HG03558 (cell line): ENCODE measurements around the gene ARHGEF26.

Experiments used
- ATAC-seq: cut with Tn5 transposase; IDR thresholded peaks from one replicate; pipeline ENCODE4 v1.9.1; 2021; ENCODE audit warnings: moderate number of reproducible peaks; ENCODE audit not compliant: unreplicated experiment; ENCODE audit errors: extremely low read depth

Gene ARHGEF26

DNA sequence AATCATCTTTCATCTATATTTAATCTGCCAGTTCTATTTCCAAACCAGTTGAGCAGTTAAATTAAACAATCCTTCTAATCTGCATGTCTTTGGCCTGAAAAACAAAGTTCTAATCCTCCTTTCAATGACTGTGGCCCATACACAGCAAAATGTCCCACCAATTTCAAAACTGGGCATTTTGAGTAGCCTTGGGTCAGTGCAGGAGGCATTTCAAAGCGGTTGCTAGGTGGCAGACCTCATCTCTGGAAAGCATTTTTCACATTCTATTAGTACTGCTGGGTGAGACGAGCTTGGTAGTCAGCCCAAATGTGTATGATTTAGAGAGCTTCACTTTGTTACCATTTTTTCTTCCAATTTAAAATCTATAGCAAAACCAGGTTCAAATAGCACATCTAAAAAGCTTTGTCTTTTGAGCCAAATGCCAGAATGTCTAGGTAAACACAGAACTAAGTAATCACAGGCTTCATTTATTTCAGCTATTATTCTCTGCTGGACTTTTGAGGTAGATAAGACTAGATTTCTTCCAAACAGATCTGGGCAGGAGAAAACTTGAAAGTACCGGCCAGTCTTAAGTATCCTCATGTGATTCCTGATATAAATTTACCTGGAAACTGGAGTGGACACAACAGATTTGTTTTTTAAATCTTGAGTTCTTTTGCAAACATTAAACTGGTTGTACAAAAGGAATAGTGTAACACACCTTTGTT, 8.9 kb upstream of the ARHGEF26 start:
- no peak for ATAC-seq

DNA sequence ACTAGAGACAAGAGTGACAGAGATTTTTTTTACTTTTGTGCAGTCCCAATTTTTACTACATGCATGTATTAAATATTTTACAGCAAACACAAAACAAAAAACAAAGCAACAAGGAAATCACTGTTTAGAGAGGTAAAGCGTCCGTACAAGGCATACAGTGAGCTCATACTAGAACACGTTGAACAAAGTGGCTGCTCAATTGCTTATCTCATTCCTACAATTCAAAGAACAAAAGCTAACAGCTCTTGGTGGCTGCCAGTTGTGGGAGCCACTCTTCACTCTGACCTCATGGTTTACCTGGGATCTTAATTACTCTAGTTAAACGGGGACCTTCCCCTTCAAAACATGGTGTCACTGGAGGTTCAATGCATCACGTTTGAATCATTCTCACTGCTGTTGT, 7.6 kb upstream of the ARHGEF26 start:
- ATAC-seq: no peak

DNA sequence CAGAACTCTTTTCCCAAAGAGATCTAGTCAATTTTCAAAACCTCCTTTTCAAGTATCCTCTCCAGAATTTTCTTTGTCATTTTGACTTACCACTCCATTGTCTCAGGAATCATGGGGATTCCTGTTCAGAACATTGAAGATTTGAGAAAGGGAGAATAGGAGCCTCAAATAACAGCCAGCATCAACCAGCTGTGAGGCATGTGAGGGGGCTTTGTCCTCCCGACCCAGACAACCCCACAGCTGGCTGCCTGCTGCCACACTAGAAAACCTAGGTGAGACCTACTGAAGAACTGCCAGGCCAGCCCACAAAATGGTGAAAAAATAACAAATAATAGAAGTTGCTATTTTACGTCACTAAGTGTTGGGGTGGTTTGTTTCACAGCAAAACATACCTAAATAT, 5.9 kb upstream of the ARHGEF26 start:
- no peak for ATAC-seq

DNA sequence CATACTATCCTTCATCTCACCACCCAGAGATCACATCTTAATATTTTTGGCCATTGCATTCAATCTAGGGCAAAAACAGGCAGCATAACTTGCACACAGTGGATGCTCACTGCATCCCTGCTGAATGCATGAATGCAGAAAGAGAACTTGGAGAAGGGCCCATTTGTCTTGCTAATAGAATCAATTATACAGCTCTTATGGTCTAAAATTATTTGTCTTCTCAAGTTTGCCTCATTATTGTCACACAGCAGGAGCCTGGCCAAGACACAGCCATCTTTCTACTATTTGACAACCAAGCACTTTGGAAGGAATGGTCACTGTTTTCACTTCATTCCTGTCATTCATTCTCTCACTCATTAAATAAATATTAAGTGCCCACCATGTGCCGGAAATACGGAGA, 1.2 kb upstream of the ARHGEF26 start:
- ATAC-seq: no peak

DNA sequence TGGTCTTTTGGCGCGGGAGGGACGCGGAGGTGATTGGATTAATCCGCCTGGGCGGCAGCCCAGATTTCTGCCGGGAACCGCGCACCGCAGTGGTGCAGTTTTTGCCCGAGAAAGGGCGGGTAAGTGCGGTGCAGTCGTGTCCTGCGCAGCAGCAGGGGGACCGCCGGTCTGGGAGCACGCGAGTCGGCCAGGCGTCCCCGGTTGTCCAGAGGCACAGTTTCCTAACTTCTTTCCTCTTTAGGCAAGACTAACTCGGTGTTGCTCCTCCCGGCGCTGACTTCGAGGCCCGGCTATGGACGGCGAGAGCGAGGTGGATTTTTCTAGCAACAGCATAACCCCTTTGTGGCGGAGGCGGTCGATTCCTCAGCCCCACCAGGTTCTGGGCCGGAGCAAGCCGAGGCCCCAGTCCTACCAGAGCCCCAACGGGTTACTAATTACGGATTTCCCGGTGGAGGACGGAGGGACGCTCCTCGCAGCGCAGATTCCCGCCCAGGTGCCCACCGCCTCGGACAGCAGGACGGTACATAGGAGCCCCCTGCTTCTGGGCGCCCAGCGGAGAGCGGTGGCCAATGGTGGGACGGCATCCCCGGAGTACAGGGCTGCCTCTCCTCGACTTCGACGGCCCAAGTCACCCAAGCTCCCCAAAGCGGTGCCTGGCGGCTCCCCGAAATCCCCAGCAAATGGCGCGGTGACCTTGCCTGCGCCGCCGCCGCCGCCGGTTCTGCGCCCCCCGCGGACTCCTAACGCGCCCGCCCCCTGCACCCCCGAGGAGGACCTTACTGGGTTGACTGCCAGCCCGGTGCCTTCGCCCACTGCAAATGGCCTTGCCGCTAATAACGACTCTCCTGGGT, 736 bp downstream of the ARHGEF26 start:
- no peak for ATAC-seq

DNA sequence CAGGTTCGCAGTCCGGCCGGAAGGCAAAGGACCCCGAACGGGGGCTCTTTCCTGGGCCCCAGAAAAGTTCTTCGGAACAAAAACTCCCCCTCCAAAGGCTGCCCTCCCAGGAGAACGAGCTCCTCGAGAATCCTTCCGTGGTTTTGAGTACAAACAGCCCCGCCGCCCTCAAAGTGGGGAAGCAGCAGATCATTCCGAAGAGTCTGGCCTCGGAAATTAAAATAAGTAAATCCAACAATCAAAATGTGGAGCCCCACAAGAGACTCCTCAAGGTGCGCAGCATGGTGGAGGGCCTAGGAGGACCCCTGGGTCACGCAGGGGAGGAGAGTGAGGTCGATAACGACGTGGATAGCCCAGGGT, 1.3 kb downstream of the ARHGEF26 start:
- ATAC-seq: no peak

DNA sequence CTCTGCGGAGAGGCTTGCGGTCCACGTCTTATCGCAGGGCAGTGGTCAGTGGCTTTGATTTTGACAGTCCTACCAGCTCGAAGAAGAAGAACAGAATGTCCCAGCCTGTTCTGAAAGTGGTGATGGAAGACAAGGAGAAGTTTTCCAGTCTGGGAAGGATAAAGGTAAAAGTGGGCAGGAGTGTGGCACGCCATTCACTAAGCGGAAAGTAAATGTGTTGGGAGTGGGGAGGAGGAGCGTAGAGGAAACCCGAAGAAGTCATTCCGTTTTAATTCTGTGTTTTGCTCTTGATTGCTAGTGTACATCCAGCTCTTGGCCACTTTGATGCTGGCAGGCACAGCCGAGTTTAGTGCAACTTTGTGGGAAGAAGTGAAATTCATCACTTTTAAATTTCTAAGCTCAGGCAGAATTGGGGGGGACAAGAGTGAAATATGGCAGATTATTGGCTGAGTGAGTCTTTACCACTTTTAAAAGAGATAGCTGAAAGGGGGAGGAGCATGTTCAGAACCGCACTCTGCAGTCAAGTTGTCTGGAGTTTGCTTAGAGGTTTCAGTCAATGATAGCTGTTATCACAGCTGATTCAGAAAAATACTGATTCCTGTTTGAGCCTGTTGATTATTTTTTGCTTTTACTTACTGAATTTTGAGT, 1.8 kb downstream of the ARHGEF26 start:
- no peak for ATAC-seq

DNA sequence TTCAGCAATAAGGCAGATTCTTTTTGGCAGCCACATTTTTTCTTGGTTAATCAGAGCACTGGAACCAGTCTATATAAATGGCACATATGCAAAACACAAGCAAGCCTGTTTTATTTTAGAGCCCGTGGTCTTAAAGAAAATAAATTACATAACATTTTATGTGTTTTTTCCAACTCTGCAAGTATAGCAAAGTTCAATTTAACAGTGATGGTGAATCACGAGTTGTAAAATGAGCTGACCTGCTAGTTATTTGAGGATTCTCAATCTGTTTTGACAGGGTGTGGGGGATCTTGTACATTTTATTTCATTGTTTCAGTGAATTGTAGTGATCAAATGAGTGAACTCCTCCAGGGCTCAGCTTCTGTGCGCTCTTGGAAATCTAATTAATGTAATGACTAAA, 2.7 kb downstream of the ARHGEF26 start:
- no peak for ATAC-seq

DNA sequence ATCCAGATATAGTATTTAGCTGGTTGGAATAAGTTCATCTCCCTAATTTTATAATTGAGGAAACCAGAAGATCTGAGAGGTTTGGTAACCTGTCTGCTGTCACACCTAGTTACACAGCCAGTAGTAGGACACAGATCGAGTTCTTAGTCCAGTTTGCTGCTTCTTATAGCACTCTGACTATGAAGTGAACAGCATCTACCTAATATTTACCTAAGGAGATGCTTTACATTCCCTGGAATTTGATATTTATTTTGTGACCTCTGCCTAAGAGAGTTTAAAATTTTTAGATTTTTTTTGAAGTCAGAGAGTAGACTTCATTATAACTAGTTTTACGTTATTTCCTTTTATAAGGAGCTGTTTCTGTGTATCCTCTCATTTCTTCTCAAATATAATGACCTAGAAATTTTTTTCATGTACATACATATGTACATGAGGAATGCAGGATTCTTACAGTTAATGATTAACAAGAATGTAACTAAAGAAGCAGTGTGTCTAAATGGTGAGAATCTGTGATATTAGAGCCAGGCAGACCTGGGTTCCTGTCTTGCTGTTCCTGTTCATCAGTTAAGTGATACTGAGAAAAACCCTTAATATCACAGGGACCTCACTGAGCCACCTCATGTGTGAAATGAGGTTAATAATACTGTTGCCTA, 4.3 kb downstream of the ARHGEF26 start:
- no peak for ATAC-seq

DNA sequence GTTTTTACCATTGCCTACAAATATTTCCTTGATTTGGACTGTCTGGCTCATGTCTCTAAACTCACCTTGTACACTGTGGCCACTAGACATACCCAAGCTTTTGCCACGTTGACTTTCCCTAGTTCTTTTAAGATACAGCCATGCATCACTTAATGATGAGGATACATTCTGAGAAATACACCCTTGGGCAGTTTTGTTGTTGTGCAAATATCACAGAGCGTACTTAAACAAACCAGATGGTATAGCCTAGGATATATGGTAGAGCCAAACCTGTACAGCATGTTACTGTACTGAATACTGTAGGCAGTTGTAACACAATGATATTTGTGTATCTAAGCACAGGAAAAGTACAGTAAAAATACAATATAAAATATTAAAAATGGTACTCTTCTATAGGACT, 5.5 kb downstream of the ARHGEF26 start:
- ATAC-seq: no peak

DNA sequence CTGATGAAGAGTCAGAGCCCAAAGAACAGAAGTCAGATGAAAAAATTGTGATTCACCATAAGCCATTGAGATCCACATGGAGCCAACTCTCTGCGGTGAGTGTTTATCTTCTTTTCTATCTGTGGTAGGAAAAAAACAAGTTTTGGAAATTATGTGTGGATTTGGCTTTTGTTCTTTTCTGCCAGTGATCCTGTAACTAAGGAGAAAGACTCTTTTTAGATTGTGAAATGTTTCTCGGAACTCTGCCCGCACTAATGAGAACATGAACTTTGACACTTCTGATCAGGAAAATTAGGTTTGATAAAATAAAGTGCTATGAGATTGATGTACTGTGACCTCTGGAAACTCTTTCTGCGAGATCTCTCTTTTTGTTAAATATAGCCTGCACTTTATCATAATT, 8.4 kb downstream of the ARHGEF26 start:
- no peak for ATAC-seq

DNA sequence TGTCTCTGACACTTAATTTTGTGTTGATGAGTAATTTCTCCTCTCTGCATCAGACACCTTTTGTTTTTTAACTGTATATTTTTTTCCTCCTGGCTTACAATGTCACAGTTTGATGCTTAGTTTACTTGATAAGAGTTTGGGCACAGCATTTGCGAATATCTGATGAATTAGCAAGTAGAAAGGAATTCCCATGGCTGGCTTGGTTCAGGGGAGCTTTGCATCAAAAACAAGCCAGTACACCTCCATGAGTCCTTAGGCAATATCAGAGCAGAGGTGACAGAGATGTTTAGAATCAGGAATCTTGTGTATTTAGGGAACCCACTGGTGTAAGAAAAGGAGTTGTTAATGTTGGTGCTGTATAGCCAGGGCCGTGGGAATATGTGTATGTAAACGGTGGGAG, 9.3 kb downstream of the ARHGEF26 start:
- ATAC-seq: no peak

DNA sequence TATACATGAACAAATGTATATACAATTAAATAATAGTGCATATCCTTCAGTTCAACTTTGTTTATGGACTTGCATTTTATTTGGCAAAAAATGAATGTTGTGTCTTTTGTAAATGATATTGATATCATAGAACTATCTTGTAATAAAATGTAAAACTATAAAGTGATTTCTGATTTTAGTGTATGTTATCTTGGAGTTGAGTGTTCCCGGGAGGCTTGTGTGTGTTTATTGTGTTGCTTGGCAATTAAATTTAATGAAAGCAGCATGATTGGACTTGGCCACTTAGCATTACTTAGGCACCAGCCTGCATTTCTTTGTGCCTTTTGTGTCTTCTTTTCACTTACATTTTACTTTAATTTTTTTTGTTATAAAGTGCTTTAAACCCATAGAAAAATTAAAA, 10.6 kb downstream of the ARHGEF26 start:
- ATAC-seq: no peak

DNA sequence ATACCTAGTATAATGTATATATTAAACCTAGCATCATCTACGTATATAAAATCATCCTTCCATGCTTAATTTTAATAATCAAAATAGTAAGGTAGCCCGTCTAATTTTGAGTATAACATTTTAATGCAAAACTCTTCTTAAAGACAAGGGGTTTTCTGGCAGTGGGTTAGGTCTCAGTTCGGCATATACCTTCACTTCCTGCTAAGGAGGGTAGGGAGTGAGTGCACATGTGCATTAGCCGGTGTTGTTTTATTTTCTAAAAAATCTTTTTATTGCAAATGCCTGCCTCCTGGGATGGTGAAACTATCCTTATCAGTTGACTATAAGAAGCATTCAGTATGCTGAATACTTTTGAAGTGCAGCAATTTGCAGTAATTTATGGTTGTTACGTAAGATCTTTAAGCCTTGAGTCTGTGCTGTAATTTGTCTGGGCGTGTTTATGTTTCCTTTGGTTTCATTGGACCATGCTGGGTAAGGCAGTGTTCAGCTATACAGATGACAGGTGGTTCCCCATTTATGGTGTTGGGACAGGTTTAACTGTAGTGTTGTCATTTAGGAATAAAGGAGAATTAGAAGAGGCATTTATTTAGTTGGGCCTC, 11.7 kb downstream of the ARHGEF26 start:
- ATAC-seq: no peak

DNA sequence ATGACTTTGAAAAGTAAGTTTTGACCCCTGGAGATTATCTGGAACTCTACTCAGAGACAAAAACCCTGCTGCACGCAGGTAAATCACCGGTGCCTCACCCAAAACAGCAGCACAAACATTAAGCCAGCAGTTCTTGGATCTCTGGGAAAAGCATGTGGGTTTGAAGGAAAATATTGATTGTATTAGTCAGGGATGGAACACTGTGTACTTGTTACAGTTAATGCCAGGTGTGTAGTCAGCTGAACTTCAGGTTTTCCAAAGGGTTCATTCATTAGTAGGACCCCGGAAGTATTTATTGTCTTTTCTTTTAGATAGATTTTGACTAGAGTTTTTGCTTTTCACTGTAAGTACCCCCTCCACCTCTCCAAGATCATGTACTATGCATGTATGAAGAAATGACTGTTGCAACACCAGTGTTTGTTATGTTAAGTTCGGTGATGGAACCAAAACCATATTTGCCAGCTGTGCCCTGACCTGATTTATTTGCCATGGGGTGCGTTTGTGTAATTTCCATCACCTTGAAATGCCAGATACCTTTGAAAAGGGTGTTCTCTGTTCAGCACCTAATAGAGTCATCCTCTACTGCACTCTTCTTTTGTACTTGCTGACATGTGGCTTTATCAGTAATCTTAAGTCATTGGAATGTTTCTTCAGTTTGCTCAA, 14.5 kb downstream of the ARHGEF26 start:
- no peak for ATAC-seq

DNA sequence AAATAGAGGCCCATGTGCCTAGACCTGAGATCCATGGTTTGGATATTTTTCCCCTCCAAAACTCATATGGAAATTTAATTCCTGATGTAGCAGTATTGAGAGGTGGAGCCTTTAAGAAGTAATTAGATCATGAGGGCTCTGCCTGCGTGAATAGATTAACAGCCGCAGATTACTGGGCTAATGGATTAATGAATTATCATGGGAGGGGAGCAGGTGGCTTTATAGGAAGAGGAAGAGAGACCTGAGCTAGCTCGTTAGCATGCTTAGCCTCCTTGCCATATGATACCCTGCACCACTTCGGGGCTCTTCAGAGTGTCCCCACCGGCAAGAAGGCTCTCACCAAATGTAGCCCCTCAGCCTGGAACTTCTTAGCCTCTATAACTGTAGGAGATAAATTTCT, 15.8 kb downstream of the ARHGEF26 start:
- ATAC-seq: no peak

DNA sequence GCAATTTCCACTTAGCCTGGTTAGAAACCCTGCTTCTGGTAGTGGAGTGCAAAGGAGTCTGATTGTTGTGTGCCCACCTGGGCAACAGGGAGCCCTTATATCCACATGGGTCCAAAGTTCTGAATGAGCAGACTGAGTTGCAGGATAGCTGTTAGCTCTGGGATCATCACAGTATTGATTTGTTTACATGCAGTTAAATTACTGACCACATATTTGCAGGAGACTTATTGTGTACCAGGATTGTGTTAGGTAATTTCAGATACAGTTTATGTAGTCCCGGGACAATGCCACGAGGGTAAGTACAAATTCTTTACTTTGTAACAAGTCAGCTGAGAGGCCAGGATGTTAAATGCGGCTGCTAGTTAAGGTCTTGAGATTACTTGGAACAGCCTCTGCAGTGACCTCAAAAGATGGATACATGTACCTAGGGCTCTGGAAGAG, 18.8 kb downstream of the ARHGEF26 start:
- no peak for ATAC-seq

DNA sequence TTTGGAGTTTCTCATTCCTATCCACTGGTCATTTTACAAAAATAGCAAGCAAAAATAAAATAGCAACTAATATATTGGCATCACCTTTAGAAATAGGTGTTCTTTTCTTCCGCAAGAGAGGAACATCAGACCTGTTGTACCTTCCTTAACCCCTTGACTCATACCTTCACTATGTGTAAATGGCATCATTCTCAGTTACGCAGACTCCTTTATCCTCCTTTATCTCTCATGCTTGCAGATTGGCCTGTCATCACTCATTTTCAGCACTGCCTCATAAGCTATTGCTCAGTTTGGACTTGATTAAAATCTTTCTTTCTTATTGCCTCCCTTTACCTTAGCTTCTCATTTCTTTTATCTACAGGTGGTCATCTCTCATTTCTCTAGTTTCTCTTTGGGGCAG, 21.4 kb downstream of the ARHGEF26 start:
- no peak for ATAC-seq

DNA sequence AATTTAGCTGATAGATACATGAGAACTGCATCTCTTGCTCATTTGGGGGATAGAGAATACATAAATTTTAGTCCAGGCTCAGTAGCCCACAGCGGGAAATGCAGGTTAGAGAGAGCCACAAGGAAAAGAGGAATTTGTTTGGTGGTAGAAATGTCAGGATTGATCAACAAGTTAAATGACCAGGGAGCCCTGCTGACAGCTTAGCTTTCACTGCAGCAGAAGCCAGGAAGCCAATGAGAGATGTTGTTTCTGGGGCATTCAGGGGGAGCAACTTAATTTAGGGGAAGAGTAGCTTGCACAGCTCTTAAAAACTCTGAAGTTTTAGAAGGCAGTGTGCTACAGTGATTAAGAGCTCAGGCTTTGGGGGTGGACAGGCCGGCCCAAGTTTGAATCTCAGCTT, 22.7 kb downstream of the ARHGEF26 start:
- no peak for ATAC-seq
